Cardiac septum (tissue), 1 donor: ENCODE data around the gene FUT4. TPM values are rescaled to one million over a fixed set of nuclear protein-coding genes. Genes with fewer than 3 reads are reported as not detected.
"Not testable (repeated sequence)": the region's sequence is repeated elsewhere in the genome, so short reads cannot be mapped to it uniquely, and the experiment has no call there.

Experiments used
- DNase-seq: peaks from one replicate; pipeline ENCODE4 v3.0.0-alpha.2; 2020; ENCODE audit warnings: low spot score
- intact Hi-C: fragments of 100-400 bp; cut with DNase I; formaldehyde crosslinking; loops from one replicate; pipeline ENCODE4 v1.14.0; 2022
- total RNA-seq: library from RNA; stranded (reverse); fragmentation: NEBNext Ultra II Directional; extraction: Animal tissue kit (Norgen Biotek cat#: 25700); gene quantifications from one replicate; pipeline ENCODE4 v1.2.1, GENCODE V29; 2021
- donor health status: DM: no; HTN: no; CAD: no.

Gene FUT4
- total RNA-seq, 1 donor from 2014 or later: 2.4 TPM

DNA sequence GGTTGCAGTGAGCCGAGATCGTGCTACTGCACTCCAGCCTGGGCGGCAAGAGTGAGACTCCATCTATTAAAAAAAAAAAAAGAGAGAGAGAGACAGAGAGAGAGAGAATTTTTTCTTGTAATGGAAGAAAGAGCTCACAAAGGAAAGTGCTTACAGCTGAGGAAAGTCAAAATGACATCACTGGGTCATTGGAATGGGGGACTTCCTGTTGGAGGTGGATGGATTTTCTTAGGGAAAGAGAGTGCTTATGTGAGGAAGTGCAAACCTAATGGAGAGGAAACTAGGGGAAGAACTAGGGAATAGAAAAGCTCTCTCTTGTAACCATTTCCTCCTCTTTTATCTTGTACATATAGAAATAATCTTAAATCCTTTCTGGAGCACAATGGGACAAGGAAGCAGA lies 17.1 kb downstream of the FUT4 start:
- intact Hi-C loops: no loop called here
- DNase-seq: no peak

DNA sequence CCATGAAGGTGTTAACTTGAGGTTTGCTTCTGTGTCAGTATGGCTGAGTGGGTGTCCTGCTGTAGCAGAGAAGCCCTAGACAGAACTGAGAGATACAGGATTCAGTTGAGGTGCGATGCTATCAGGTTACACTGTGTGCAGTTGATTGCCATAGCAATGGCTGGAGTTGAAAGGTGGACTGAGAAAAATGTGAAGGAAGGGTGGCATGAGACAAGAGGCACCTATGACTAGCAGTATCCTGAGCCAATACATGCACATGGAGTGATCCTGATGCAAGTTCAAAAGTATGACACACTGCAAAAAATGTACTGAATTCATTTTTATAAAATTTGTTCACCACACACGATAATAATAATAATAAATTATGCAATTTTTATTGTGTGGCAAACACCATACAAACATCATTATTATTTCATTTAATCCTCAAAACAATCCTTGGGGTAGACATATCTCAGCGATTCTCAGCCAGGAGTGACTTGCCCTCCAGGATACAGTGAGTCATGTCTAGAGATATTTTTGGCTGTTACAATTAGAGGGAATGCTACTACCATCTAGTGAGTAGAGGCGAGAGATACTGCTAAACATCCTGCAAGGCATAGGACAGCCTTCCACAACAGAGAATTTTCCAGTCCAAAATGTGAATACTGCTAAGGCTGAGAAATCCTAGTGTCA lies 19.6 kb downstream of the FUT4 start:
- intact Hi-C loops: loop anchor here (2.0 kb wide), 1 partner anchor 43 kb away; no protein-coding TSS in a partner anchor
- no peak for DNase-seq

DNA sequence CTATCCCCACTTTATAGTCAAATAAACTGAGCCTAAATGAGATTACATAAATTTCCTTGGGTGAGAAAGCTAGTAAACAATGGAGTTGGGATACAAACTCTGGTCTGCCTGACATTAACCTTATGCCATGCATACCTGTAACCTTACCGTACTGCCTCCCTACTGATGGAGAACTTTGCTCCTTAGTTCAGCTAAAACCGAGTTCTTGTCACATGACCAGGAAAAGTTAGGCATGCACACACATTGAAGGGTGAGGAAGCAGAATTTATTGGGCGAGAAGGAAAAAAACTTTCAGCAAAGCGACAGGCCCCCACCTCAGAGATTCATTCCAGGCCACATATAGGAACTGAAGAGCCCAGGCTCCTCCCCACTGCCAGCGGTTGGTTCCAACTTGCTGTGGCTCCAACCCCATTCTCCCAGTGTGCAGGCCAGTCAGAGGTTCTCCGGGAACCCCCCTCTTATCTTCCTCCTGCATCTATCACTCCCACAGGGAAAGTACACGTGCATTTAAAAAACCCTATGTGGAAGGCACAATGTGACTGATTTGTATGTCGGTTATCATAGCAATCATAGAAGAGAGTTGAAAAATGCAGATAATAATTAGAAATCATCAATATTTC lies 20.2 kb downstream of the FUT4 start:
- no peak for DNase-seq
- intact Hi-C loops: loop anchor here (2.0 kb wide), 1 partner anchor 43 kb away; no protein-coding TSS in a partner anchor

DNA sequence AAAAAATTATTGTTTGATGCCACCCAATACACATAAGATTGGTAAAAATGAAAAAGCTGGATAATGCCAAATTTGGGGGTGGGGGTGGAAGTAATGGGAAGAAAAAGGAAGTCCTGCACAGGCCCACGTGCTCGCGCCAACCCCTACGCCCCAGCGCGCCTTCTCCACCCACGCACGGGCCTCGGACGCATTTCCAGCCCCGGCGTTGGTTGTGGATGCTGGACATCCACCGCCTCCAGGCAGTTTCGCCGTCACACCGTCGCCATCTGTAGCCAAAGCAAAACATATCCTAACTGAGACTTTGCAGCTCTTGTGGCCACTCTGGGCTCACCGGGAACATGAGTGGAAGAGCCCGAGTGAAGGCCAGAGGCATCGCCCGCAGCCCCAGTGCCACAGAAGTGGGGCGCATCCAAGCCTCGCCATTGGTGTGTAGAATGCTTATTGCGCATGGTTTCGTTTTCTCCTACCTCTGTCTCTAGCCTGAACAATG lies 23.5 kb downstream of the FUT4 start, which contains the start of gene PIWIL4:
Gene PIWIL4, plus strand, starts transcription at position 188 of the 490 bp plus-strand sequence. Its CDS starts 151 bp downstream, at position 339.
- intact Hi-C loops: no loop called here
- no peak for DNase-seq

DNA sequence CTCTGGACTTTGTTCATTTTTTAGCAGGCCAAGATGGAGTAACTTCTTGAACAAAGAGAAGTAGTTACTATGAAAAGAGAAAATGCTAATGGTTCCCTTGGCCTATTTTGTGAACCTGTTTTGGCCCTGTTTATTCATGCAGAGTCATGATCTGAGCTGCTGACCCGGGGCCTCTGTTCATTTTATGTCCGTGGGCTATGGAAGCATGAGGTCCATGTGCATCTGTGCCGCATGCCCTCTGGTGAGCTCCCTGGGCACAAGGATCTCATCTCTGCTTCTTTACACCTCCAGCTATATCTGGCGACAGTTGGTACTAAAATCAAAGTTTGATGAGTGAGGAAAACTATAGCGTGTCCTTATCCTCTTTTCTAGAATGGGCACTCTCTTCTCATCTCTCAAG lies 24.5 kb downstream of the FUT4 start:
- intact Hi-C loops: no loop called here
- no peak for DNase-seq

DNA sequence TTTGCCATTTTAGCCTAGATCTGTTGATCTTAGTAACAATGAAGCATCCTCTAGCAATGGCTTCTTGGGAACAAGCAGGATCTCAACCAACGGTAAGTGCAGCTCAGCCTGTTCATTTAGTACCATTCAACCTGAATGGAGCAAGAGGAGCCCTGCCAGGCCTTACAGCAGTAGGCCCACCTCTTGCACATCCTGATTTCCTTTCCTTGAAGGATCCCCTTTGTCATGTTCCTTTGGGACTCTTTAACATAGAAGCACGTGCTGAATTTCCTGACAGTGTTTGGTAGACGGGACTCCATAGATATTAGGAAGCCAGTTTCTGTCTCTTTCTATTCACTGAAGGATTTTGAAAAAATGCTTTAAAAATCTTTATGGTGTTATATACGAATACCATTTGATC lies 25.0 kb downstream of the FUT4 start:
- intact Hi-C loops: no loop called here
- DNase-seq: no peak

DNA sequence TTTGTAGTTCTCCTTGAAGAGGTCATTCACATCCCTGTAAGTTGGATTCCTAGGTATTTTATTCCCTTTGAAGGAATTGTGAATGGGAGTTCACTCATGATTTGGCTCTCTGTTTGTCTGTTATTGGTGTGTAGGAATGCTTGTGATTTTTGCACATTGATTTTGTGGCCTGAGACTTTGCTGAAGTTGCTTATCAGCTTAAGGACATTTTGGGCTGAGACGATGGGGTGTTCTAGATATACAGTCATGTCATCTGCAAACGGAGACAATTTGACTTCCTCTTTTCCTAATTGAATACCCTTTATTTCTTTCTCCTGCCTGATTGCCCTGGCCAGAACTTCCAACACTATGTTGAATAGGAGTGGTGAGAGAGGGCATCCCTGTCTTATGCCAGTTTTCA lies 29.3 kb downstream of the FUT4 start:
- intact Hi-C loops, DNase-seq: not testable (repeated sequence)

DNA sequence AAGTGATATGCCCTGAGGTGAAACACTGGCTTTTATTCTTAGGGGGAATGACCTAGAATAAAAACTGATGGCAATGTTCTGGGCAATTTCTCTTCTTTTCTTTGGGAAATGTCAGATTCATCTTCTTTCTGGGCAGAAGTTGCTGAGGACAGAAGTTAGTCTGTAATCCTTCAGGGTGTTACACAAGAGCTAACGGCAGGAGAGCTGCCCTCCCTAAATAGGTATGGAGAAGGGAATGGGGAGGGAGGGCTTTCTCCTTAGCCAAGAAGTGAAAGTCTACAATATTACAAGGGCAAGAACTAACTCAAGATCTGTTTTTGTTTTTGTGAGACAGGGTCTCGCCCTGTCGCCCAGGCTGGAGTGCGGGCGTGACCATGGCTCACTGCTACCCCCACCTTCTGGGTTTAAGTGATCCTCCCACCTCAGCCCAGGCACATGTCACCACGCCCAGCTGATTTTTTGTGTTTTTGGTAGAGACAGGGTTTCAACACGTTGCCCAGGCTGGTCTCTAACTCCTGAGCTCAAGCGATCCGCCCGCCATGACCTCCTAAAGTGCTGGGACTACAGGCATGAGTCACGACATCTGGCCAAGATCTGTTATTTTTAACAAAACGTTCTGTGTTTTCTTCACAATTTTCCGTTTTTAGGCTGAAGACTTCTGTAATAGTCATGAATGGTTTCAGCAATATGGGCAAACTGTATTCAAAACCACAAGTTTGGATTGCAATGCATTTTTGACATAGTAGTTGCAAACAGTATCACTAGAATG lies 30.7 kb downstream of the FUT4 start:
- intact Hi-C loops: no loop called here
- DNase-seq: no peak

DNA sequence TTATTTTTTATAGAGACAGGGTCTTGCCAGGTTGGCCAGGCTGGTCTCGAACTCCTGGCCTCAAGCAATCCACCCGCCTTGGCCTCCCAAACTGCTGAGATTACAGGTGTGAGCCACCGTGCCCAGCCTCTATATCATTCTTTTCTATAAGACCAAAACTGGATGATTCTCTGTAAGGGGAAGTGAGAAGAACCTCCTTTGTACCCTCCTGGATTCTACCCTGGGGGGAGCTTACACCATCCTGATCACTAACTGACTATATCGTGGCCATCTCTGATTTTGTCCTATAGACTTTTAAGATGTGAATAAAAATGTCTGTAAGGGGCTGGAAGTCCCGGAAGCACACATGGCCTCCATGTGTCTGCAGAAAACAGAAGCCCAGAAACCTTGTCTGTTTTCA lies 32.6 kb downstream of the FUT4 start:
- DNase-seq: no peak
- intact Hi-C loops: no loop called here

DNA sequence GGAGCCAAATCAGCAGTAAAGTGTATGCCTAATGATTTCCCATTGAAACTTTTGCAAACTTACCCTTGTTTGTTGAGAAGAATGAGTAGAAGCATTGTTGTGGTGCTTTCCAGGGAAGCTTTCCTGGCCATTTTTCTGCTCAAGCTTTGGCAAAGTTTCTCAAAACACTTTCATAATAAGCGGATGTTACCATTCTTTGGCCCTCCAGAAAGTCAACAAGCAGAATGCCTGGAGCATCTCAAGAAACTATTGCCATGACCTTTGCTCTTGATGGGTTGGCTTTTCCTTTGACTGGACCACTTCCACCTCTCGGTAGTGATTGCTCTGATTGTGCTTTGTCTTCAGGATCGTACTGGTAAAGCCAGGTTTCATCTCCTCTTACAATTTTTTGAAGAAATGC lies 34.1 kb downstream of the FUT4 start:
- DNase-seq: no peak
- intact Hi-C loops: no loop called here

DNA sequence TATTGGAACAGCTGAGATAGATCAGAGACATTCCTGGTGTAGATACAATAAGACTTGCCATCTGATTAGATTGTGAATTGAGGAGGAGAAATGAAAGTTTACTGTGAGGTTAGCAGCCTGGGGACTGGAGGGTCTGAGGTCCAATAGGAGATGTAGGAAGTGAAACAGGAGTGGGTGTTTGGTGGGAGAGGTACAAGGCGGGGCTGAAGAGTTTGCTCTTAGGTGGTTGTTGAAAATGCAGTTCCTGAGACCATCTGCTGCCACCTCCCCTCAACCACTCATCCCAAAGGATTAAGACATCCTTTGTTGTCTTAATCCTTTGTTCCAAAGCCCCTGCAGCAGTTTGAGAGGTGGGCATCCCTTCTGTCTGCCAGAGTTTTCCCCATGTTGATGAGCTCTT lies 38.2 kb downstream of the FUT4 start:
- intact Hi-C loops: no loop called here
- DNase-seq: no peak

DNA sequence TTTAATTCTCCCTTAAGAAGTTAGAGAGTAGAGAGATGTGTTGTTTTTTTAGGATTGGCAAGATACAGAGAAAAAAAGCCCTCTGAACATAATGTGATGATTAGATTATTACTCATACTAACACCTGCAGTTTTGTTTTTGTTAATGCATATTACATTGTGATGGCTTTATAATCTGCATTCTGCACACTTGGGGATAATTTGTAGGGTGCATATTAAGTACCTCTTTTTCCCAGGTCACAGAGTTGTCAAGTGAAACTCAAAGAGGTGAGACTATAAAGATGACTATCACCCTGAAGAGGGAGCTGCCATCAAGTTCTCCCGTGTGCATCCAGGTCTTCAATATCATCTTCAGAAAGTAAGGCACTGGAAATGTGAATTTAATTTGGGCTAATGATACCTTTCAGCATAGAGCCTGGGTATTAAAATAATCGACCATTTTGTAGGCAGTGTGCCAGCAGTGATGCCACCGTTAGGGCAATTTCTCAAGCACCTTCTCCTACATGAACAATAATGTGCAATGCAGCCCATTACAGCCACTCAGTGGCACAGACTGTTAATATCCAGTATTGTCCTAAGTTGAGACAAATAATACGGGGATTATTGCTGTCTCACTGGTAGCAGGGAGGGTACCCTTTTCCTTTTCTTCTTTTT lies 39.6 kb downstream of the FUT4 start:
- intact Hi-C loops: no loop called here
- DNase-seq: no peak

DNA sequence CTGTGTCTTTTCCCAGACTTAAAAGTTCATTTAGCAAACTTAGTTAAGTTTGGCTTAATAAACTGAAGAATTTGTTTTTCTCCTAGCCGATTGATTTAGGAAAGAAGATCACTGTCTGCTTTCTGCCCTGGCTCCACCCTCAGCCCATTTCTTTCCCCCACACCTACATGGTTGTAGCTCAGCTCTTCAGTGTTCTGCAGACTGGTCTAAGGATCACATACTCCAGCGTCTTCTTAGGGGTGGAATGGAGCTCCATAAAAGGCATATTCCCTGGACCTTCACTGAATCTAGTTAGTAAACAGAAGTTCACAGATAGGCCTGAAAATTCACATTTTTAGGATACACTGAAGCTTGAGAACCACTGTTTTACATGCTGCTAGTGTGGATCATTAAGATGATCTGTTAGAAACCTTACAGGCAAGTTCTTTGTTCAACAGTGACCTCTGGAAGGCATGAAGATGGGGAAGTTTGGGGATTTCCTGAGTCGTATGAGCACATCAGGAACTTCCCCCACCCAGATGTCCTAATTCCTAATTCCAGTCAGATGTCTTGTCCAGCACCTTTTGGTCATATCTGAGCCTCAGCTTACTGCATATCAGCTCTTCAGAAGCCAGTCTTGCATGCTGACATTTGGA lies 40.3 kb downstream of the FUT4 start:
- no peak for DNase-seq
- intact Hi-C loops: no loop called here

DNA sequence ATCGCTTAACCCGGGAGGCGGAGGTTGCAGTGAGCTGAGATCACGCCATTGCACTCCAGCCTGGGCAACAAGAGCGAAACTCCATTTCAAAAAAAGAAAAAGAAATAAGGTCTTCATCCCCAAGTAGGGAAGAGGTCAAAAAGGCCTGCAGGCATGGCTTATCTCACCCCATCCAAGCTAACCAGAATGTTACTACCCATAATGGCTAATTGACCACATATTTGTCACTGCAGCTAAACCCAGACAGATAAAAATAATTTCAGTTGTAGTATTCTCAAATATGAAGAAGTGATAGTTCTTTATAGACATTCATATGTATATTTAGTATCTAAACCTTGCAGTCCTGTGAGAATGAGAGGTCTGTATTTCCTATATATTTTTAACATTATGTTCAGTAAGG lies 41.3 kb downstream of the FUT4 start:
- DNase-seq: no peak
- intact Hi-C loops: no loop called here

DNA sequence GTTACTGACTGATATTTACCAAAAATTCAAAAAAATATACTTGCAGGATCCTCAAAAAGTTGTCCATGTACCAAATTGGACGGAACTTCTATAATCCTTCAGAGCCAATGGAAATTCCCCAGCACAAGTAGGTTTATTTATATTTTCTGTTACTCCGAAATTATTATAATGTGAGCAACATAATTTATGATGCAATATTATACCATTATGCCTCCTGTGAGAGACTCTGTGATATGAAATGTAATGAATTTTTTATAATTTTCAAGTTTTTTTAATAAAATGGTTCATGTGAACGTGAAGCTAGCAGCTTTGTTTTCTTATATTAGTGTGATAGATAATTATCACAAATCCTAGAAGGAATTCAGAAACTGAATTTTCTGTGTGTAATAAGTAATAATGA lies 41.7 kb downstream of the FUT4 start:
- intact Hi-C loops: no loop called here
- no peak for DNase-seq

DNA sequence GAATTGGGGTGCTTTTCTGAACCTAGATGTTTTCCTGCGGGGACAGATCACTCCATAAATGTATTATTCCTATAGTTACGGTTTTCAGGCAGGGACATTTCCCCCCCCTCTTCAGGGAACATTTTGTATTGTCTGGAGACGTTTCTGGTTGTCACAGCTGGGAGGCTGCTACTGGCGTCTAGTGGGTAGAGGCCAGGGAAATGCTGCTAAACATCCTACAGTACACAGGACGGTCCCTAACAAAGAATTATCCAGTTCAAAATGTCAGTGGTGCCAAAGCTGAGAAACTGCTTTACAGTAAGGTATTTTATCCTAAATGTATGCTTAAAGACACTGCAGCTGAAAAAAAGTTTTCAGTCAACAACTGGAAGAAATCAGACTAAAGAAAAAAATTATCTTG lies 42.8 kb downstream of the FUT4 start:
- no peak for DNase-seq
- intact Hi-C loops: no loop called here

DNA sequence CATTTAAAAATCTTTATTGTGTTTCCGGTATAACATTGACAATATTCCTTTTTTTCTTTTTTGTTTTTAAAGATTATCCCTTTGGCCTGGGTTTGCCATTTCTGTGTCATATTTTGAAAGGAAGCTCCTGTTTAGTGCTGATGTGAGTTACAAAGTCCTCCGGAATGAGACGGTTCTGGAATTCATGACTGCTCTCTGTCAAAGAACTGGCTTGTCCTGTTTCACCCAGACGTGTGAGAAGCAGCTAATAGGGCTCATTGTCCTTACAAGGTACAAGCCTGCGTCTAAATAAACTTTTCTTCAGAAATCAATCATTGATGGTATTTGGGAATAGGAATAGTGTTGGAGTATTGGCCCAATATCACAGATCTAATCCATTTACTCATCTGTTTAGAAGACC lies 43.3 kb downstream of the FUT4 start:
- intact Hi-C loops: no loop called here
- no peak for DNase-seq

DNA sequence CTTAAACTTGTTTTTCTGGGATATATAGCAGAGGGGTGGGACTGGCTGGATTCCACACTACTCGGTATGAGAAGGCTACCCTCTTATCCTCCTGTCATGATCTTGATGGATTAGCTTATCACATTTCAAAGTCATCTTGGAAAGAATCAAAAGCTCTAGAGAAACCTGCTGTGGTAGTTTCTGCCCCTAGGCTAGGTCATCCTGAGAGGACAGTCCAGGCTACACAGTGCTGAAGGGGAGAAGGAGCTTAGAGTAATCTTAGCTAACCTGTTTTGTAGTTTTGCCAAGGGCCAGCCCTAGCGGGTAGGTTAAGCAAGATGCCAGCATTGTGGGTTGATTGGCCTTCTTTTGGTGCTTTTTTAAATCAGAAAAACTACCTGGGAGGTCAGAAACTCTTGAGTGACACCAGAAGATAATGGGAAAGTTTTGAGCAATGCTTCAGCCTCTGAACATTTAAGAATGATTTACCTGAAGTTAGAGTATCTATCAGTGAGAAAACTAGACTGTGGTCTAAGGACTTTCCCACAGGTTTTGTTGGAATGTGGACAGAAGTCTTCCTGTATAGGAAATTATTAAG lies 44.7 kb downstream of the FUT4 start:
- intact Hi-C loops: no loop called here
- no peak for DNase-seq

DNA sequence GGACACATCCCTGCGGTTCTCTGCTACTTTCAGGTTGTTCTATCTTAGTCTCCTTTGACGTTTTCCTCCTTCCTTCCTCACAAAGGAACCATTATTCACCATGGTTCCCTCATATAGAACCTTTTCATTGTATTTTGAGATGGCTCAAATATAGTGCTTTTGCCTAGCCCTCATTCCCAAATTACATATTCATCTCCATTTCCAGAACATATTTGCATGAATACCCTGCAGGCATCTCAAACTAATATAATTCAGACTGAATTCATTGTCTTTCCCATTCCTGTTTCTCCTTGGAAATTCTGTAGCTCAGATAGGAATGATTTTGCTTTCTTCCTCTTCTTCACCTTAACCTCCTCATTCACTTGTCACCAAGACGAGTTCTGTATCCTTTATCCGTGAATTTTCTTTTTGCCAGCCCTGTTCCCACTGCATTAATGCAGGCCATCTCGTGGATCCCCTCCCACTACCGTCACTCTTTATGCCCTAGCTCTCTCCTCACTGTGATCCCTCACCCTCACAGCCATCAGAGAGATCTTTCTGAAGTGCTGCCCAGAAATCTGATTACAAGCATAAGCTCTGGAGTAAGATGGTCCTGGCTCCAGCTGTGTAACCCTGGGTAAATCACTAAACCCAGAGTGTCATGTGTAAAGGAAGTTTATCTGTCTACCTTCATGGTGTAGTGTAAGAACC lies 46.8 kb downstream of the FUT4 start:
- DNase-seq: no peak
- intact Hi-C loops: no loop called here
